ENCODE results near the gene PHETA1.

Gene PHETA1

GRCh38 chr12:111366583-111366982 is 2.3 kb downstream of the PHETA1 start:
- H3K36me3 ChIP-seq (ENCODE audit: control insufficient read depth, insufficient read depth, low read length, severe bottlenecking): no peaks in the 10 kb centered on the region
- no peaks in the 10 kb centered on the region for H3K9me3 ChIP-seq (ENCODE audit: control insufficient read depth, low read length)
- peaks cover 35% of the 10 kb centered on the region for H3K4me1 ChIP-seq (ENCODE audit: control insufficient read depth, insufficient read depth, low read length)
- no peak overlapping the region for H3K4me3 ChIP-seq (ENCODE audit: low read length)
- peaks cover 5% of the 10 kb centered on the region for H3K27me3 ChIP-seq (replicated peaks; ENCODE audit: control insufficient read depth, insufficient read depth, low read length)
- H3K9ac ChIP-seq (ENCODE audit: low read length): no peak overlapping the region
- no peak for DNase-seq (ENCODE audit: low read depth)

- DNase-seq (ENCODE audit: low read depth): no peak
- H3K9ac ChIP-seq (ENCODE audit: low read length): no peak overlapping the region
- H3K9me3 ChIP-seq (ENCODE audit: control insufficient read depth, low read length): no peaks in the 10 kb centered on the region
- peaks cover 2% of the 10 kb centered on the region for H3K27me3 ChIP-seq (replicated peaks; ENCODE audit: control insufficient read depth, insufficient read depth, low read length)
- H3K4me3 ChIP-seq (ENCODE audit: low read length): no peak overlapping the region
- H3K36me3 ChIP-seq (ENCODE audit: control insufficient read depth, insufficient read depth, low read length, severe bottlenecking): no peaks in the 10 kb centered on the region
- peaks cover 35% of the 10 kb centered on the region for H3K4me1 ChIP-seq (ENCODE audit: control insufficient read depth, insufficient read depth, low read length)
Measured at GRCh38 chr12:111366075-111366474, 2.8 kb downstream of the PHETA1 start.

GRCh38 chr12:111363578-111363977 is 5.3 kb downstream of the PHETA1 start:
- peaks cover 29% of the 10 kb centered on the region for H3K4me1 ChIP-seq (ENCODE audit: control insufficient read depth, insufficient read depth, low read length)
- peak overlapping the region; percentile 20 for H3K9ac ChIP-seq (ENCODE audit: low read length)
- H3K27me3 ChIP-seq (replicated peaks; ENCODE audit: control insufficient read depth, insufficient read depth, low read length): no peaks in the 10 kb centered on the region
- H3K4me3 ChIP-seq (ENCODE audit: low read length): no peak overlapping the region
- DNase-seq (ENCODE audit: low read depth): peak; percentile 26
- H3K36me3 ChIP-seq (ENCODE audit: control insufficient read depth, insufficient read depth, low read length, severe bottlenecking): no peaks in the 10 kb centered on the region
- no peaks in the 10 kb centered on the region for H3K9me3 ChIP-seq (ENCODE audit: control insufficient read depth, low read length)

- no peak for DNase-seq (ENCODE audit: low read depth)
- no peaks in the 10 kb centered on the region for H3K9me3 ChIP-seq (ENCODE audit: control insufficient read depth, low read length)
- H3K4me3 ChIP-seq (ENCODE audit: low read length): no peak overlapping the region
- peaks cover 24% of the 10 kb centered on the region for H3K4me1 ChIP-seq (ENCODE audit: control insufficient read depth, insufficient read depth, low read length)
- no peaks in the 10 kb centered on the region for H3K27me3 ChIP-seq (replicated peaks; ENCODE audit: control insufficient read depth, insufficient read depth, low read length)
- no peaks in the 10 kb centered on the region for H3K36me3 ChIP-seq (ENCODE audit: control insufficient read depth, insufficient read depth, low read length, severe bottlenecking)
- no peak overlapping the region for H3K9ac ChIP-seq (ENCODE audit: low read length)
Measured at GRCh38 chr12:111362687-111363475, 6.0 kb downstream of the PHETA1 start.

- no peak for DNase-seq (ENCODE audit: low read depth)
- H3K36me3 ChIP-seq (ENCODE audit: control insufficient read depth, insufficient read depth, low read length, severe bottlenecking): no peaks in the 10 kb centered on the region
- peaks cover 17% of the 10 kb centered on the region for H3K4me1 ChIP-seq (ENCODE audit: control insufficient read depth, insufficient read depth, low read length)
- H3K27me3 ChIP-seq (replicated peaks; ENCODE audit: control insufficient read depth, insufficient read depth, low read length): no peaks in the 10 kb centered on the region
- no peaks in the 10 kb centered on the region for H3K9me3 ChIP-seq (ENCODE audit: control insufficient read depth, low read length)
- H3K9ac ChIP-seq (ENCODE audit: low read length): no peak overlapping the region
- H3K4me3 ChIP-seq (ENCODE audit: low read length): no peak overlapping the region
Measured at GRCh38 chr12:111361717-111362576, 6.9 kb downstream of the PHETA1 start.

GRCh38 chr12:111361073-111361716 is 7.7 kb downstream of the PHETA1 start:
- Histone ChIP-seq H3K36me3 (ENCODE audit: control insufficient read depth, insufficient read depth, low read length, severe bottlenecking) (no peaks in the 10 kb centered on the region), H3K4me3 (ENCODE audit: low read length) (no peak overlapping the region), H3K9me3 (ENCODE audit: control insufficient read depth, low read length) (no peaks in the 10 kb centered on the region), H3K4me1 (ENCODE audit: control insufficient read depth, insufficient read depth, low read length) (peaks cover 17% of the 10 kb centered on the region), H3K27me3 (replicated peaks; ENCODE audit: control insufficient read depth, insufficient read depth, low read length) (no peaks in the 10 kb centered on the region), H3K9ac (ENCODE audit: low read length) (no peak overlapping the region)
- no peak for DNase-seq (ENCODE audit: low read depth)

GRCh38 chr12:111360325-111360930 is 8.5 kb downstream of the PHETA1 start:
- Histone ChIP-seq H3K9ac (ENCODE audit: low read length) (no peak overlapping the region), H3K4me1 (ENCODE audit: control insufficient read depth, insufficient read depth, low read length) (peaks cover 17% of the 10 kb centered on the region), H3K9me3 (ENCODE audit: control insufficient read depth, low read length) (no peaks in the 10 kb centered on the region), H3K4me3 (ENCODE audit: low read length) (no peak overlapping the region), H3K27me3 (replicated peaks; ENCODE audit: control insufficient read depth, insufficient read depth, low read length) (no peaks in the 10 kb centered on the region), H3K36me3 (ENCODE audit: control insufficient read depth, insufficient read depth, low read length, severe bottlenecking) (no peaks in the 10 kb centered on the region)
- no peak for DNase-seq (ENCODE audit: low read depth)

- no peaks in the 10 kb centered on the region for H3K9me3 ChIP-seq (ENCODE audit: control insufficient read depth, low read length)
- H3K9ac ChIP-seq (ENCODE audit: low read length): no peak overlapping the region
- H3K4me1 ChIP-seq (ENCODE audit: control insufficient read depth, insufficient read depth, low read length): peaks cover 17% of the 10 kb centered on the region
- DNase-seq (ENCODE audit: low read depth): no peak
- no peaks in the 10 kb centered on the region for H3K27me3 ChIP-seq (replicated peaks; ENCODE audit: control insufficient read depth, insufficient read depth, low read length)
- H3K4me3 ChIP-seq (ENCODE audit: low read length): no peak overlapping the region
- no peaks in the 10 kb centered on the region for H3K36me3 ChIP-seq (ENCODE audit: control insufficient read depth, insufficient read depth, low read length, severe bottlenecking)
Measured at GRCh38 chr12:111359914-111360276, 9.0 kb downstream of the PHETA1 start.

- Histone ChIP-seq H3K27me3 (replicated peaks; ENCODE audit: control insufficient read depth, insufficient read depth, low read length) (no peaks in the 10 kb centered on the region), H3K36me3 (ENCODE audit: control insufficient read depth, insufficient read depth, low read length, severe bottlenecking) (no peaks in the 10 kb centered on the region), H3K4me1 (ENCODE audit: control insufficient read depth, insufficient read depth, low read length) (peaks cover 17% of the 10 kb centered on the region), H3K4me3 (ENCODE audit: low read length) (no peak overlapping the region), H3K9me3 (ENCODE audit: control insufficient read depth, low read length) (peaks cover 3% of the 10 kb centered on the region), H3K9ac (ENCODE audit: low read length) (no peak overlapping the region)
- DNase-seq (ENCODE audit: low read depth): peak; percentile 11
Measured at GRCh38 chr12:111359231-111359913, 9.5 kb downstream of the PHETA1 start.

GRCh38 chr12:111355201-111355925 is 13.5 kb downstream of the PHETA1 start:
- Histone ChIP-seq H3K27me3 (replicated peaks; ENCODE audit: control insufficient read depth, insufficient read depth, low read length) (no peaks in the 10 kb centered on the region), H3K4me1 (ENCODE audit: control insufficient read depth, insufficient read depth, low read length) (no peaks in the 10 kb centered on the region), H3K9me3 (ENCODE audit: control insufficient read depth, low read length) (peaks cover 3% of the 10 kb centered on the region), H3K36me3 (ENCODE audit: control insufficient read depth, insufficient read depth, low read length, severe bottlenecking) (no peaks in the 10 kb centered on the region), H3K9ac (ENCODE audit: low read length) (no peak overlapping the region), H3K4me3 (ENCODE audit: low read length) (no peak overlapping the region)
- no peak for DNase-seq (ENCODE audit: low read depth)
